ENCODE data around the gene CHPT1.
"Not testable (repeated sequence)": the region's sequence is repeated elsewhere in the genome, so short reads cannot be mapped to it uniquely, and the experiment has no call there.

The CHPT1 gene

DNA sequence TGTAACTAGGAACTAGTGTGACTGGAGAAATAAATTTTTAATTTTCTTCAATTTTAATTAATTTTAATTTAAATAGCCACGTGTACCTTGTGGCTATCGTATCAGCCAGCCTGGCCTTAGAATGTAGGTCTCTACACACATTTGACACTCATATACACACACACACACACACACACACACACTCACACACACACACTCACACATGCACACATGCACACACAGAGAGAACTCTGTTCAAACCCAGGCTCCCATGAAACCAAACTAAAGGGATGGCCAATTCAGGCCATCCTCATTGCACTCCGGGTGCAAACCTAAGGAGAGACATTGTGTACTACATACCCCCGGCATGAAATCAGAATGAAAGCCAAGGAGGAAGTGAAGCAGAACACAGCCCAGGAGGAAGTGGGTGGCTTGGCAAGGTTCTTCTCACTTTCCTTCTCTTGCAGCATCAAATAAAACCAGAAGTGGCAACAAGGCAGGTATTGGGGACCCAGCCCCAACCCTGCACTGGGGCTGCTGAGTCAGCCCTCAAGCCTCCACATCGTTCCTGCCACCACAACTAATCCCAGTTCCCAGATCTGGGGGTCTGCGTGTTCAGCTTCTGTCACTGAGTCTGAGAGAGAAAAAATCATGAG is 26.2 kb upstream of the CHPT1 start:
- no peak for TF ChIP-seq POLR2A (IDR thresholded peaks at IDR 0.05; ENCODE audit: low read length)
- TF ChIP-seq GATA1 (IDR thresholded peaks at IDR 0.05; ENCODE audit: low read depth, low read length), result no peak
- DNase-seq, result peak in 1 of 2 experiments; percentile 12

DNA sequence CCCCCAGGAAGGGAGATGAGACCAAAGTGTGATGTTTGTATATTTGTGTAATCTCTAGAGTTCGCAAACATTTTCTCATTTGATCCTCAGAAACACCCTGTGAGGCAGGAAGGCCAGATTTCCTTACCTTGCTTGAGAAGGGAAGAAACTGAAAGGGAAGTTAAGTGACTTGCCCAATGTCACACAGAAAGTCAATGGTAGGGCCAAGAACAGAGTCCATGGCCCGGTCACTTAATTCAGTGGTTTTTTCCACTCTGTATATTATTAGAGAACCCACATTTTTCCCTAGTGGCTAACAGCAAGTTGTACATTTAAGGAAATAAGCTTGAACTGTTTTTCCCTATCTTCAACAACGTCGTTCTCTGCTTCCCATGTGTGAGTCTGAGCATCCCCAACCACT is 25.6 kb upstream of the CHPT1 start:
- TF ChIP-seq GATA1 (IDR thresholded peaks at IDR 0.05; ENCODE audit: low read depth, low read length) (no peak), POLR2A (IDR thresholded peaks at IDR 0.05; ENCODE audit: low read length) (no peak)
- no peak for DNase-seq

DNA sequence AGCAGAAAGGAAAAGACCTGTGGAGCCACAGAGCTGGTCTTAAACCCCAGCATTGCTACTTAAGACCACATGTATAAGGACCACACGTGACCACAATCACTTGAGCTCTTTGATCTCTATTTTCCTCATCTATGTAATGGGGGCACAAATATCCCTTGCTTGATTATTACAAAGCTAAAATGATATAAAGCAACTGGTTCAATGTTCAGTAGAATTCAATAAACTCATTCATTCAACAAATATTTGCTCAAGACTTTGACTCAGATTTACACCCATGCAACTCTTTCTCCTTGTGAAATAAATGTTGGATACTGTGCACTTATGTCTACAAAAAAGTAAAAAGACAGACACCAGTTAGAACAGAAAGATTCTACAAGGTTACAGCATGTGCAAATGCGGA is 21.9 kb upstream of the CHPT1 start:
- no peak for DNase-seq
- no peak for TF ChIP-seq POLR2A (IDR thresholded peaks at IDR 0.05; ENCODE audit: low read length)

DNA sequence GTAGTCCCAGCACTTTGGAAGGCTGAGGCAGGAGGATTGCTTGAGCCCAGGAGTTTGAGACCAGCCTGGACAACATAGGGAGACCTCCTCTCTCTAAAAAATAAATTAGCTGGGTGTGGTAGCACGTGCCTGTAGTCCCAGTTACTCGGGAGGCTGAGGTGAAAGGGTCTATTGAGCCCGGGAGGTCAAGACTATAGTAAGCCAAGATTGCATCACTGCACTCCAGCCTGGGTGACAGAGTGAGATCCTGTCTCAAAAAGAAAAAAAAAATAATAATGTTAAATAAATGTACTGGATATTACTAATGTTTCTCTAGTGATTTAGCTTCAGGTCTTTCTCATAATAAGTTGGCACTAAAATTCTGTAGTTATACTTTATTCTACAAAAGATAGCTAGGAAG is 20.9 kb upstream of the CHPT1 start:
- DNase-seq, result not testable (repeated sequence)

DNA sequence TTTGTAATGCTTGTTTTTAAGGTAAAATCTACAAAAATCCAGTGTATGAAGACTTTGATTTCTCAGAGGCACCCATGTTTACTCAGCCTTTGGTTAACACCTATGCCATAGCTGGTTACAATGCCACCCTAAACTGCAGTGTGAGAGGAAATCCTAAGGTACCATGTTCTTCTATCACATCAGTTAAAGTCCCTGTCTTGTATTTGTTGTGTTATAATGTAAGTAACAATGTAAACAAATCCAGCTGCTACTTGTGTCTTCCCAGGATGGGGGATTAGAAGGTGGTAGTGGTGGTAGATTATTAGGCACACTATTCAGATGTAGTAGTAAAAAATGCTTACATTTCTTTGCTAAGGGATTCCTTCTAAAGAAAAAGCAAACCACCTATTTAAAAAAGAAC is 19.4 kb upstream of the CHPT1 start:
- DNase-seq, result no peak
- TF ChIP-seq POLR2A (IDR thresholded peaks at IDR 0.05; ENCODE audit: low read length), result no peak
- no peak for TF ChIP-seq GATA1 (IDR thresholded peaks at IDR 0.05; ENCODE audit: low read depth, low read length)

DNA sequence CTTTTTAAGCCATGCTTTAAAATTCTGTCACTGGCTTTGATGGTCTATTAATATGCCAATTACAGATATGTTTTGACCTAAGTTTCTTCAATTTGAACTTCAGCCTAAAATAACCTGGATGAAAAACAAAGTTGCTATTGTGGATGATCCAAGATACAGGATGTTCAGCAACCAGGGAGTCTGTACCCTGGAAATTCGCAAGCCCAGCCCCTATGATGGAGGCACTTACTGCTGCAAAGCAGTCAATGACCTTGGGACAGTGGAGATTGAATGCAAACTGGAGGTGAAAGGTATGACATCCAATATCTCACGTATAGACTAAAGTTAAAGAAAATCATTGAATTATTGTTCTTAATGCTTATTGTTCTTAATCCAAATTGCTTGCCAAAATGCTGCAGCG is 17.2 kb upstream of the CHPT1 start:
- TF ChIP-seq POLR2A (IDR thresholded peaks at IDR 0.05; ENCODE audit: low read length), result no peak
- no peak for TF ChIP-seq GATA1 (IDR thresholded peaks at IDR 0.05; ENCODE audit: low read depth, low read length)
- DNase-seq, result no peak

DNA sequence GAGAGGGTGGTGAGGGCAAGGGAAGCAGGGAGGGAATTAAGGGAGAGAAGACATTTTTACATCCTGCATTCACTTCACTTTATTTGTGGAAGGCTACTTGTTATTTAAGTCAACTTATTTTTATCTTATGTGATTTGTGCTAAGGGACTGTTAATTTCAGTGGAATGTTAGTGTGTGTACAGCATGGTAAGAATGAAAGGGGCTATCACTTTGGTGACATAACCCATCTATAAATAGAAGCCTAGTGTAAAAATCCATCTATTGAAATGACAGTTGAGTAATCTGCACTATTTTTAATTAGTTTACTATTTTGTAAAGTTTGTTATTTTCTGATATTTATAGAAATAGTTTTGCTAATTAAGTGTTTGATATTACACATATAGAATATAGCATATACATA is 16.8 kb upstream of the CHPT1 start:
- DNase-seq, result no peak
- TF ChIP-seq GATA1 (IDR thresholded peaks at IDR 0.05; ENCODE audit: low read depth, low read length), result no peak

DNA sequence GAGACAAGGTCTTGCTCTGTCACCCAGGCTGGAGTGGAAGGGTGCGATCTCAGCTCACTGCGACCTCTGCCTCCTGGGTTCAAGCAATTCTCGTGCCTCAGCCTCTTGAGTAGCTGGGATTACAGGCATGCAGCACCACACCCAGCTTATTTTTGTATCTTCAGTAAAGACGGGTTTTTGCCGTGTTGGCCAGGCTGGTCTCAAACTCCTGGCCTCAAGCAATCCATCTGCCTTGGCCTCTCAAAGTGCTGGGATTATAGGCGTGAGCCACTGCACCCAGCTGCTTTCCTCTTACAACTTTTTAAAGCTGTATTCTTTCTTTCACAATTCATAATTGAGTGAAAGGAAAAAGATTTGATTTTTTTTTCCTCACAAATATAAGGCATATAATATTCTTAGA is 15.8 kb upstream of the CHPT1 start:
- not testable (repeated sequence) for DNase-seq

DNA sequence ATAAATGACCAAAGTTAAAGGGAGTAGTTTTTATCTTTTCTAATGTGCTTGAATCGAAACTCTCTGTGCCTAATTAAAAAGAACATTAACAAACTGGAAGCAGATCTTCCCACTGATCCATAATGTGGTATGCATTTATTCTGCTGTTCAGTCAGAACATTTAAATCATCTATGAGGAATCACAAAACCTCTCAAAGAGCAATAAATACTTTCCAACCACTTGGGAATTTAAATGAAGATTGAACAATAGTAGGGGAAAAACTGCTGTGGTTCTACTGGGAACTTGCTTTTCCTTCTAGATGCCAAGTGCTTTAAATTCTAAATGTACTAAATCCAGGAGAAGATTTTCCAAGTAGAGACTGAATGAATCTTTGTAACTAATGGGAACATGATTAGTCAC is 12.3 kb upstream of the CHPT1 start:
- DNase-seq, result no peak
- no peak for TF ChIP-seq POLR2A (IDR thresholded peaks at IDR 0.05; ENCODE audit: low read length)
- no peak for TF ChIP-seq GATA1 (IDR thresholded peaks at IDR 0.05; ENCODE audit: low read depth, low read length)

DNA sequence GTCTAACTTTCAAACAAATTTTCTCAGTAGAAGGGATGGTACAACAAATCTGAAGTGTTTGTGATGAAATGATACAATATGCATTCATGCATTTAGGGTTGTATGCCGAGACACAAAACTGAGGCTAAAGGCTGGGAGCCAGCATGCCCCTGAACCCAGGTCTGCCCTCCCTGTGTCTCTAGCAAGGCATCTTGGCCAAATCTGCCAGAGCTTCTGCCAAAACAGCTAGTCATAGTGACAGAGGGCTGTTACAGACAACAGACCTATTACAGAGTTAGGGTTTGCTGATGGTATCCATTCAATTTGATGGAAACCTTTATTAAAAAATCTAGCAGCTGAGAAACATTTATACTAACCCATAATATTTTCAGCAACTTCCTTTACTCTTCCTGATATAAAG is 11.3 kb upstream of the CHPT1 start:
- TF ChIP-seq GATA1 (IDR thresholded peaks at IDR 0.05; ENCODE audit: low read depth, low read length) (no peak), POLR2A (IDR thresholded peaks at IDR 0.05; ENCODE audit: low read length) (no peak)
- DNase-seq, result peak in 1 of 2 experiments; percentile 7

DNA sequence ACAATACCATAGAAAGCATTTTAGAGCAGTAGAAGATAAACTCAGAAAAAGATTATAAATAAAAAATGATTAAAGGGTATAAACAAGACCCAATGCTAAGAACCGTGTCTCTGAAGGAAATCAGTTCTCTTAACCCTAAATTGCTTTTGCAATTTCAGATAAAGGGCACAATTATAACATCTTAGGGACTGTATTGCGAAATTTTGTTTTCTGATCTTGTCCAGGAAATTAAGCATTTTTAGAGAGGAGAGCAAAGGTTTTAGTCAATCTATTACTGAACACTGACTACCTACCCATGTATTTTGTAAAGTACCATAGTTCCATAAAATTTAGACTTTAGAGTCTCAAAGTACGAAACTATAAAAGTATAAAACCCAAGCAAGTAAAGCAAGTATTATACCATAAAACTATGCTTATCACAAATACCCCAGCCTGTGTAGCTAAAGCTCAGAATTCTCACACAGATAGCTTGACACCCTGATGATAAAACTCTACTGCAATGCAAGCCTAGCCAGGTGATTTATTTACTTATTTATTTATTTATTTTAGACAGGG is 6.8 kb upstream of the CHPT1 start:
- TF ChIP-seq POLR2A (IDR thresholded peaks at IDR 0.05; ENCODE audit: low read length), result no peak
- TF ChIP-seq GATA1 (IDR thresholded peaks at IDR 0.05; ENCODE audit: low read depth, low read length), result no peak
- no peak for DNase-seq

DNA sequence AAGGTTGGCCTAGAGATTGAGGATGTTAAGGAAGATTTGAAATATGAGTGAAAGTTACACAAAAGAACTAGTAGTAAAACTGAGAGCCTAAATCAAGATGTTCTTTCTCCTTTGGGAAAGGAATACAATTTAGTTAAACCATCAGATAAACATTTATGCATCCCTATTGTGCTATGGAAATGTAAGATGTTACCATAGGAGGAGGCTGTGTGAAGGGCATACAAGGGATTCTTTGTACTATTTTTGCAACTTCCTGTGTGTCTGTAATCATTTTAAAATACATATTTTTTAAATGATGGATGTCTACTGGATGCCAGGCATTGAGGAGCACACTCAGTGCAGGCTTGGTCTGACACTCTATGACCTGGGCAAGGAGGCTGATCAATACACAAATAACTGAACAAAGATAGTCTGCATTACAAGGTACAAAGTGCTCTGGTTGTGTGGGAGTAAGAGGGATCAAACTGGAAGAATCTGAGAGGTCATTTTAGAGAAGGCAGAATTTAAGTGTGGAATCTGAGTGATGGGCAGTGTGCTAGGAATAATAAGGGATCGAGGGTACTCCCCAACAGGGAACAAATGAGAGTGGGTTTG is 5.8 kb upstream of the CHPT1 start:
- TF ChIP-seq GATA1 (IDR thresholded peaks at IDR 0.05; ENCODE audit: low read depth, low read length) (no peak), POLR2A (IDR thresholded peaks at IDR 0.05; ENCODE audit: low read length) (no peak)
- DNase-seq, result no peak

DNA sequence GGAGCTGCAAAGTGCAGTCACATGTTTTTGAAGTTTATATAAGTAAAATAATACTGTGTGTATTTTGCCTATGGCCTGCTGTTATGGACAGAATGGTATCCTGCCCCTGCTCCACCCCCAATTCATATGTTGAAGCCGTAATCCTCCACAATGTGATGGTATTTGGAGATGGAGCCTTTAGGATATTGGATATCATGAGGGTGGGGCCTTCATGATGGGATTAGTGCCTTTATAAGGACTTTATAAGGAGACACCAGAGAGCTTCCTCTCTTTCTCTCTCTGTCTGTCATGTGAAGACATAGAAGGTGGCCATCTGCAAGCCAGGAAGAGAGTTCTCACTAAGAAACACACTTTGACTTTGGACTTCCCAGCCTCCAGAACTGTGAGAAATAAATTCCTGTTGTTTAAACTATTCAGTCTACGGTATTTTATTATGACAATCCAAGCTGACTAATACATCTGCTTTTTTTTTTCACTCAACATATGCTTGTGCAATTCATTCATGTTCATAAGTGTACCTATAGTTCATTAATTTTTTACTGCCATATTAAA is 3.1 kb upstream of the CHPT1 start:
- DNase-seq, result no peak
- TF ChIP-seq POLR2A (IDR thresholded peaks at IDR 0.05; ENCODE audit: low read length) (no peak), GATA1 (IDR thresholded peaks at IDR 0.05; ENCODE audit: low read depth, low read length) (no peak)

DNA sequence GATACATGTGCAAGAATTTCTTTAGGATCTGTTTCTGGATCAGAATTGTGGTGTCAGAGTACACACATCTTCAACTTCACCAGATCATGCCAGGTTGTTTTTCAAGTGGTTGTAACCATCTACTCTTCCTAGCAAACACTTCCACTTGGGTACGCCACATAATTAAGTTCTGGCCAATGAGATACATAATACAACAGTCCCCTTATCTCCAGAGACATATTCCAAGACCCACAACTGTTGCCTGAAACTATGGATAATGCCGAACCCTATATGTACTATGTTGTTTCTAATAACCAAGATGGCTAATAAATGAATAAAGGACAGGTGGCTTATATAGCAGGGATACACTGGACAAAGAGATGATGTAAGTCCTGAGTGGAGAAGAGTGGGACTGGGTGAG is 2.5 kb upstream of the CHPT1 start:
- no peak for TF ChIP-seq GATA1 (IDR thresholded peaks at IDR 0.05; ENCODE audit: low read depth, low read length)
- TF ChIP-seq POLR2A (IDR thresholded peaks at IDR 0.05; ENCODE audit: low read length), result no peak
- peak; percentile 32 to 56 for DNase-seq

DNA sequence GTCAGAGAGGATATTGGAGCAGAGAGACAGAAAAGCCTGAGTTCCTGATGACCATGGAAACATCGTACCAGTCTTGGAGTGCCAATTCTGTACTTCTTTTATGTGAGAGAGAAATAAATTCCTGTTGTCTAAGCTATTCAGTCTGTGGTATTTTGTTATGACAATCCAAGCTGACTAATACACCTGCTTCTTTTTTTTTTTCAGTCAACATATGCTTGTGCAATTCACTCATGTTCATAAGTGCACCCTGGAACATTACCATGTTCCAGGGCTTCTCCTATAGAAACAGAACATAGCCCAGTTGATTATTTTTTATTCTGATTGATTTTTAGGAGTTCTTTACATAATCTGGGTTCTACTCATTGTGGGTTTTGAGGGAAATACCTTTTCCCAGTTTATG is 1.7 kb upstream of the CHPT1 start:
- peak; percentile 26 to 47 for DNase-seq
- no peak for TF ChIP-seq GATA1 (IDR thresholded peaks at IDR 0.05; ENCODE audit: low read depth, low read length)
- no peak for TF ChIP-seq POLR2A (IDR thresholded peaks at IDR 0.05; ENCODE audit: low read length)

Measured in erythroblast (primary cell).